Activated naive CD8-positive, alpha-beta T cell treated with anti-CD3 and anti-CD28 coated beads for 36 hours (primary cell): ENCODE measurements around the gene TICRR. TPM values are rescaled to one million over a fixed set of nuclear protein-coding genes. Genes with fewer than 3 reads are reported as not detected.

ENCODE experiments used
- DNase-seq: peaks from one replicate; pipeline ENCODE4 v3.0.0; 2021
- H3K27ac Mint-ChIP-seq: one replicate; pipeline ENCODE4 v1.8.0; 2022; ENCODE audit warnings: mild to moderate bottlenecking, moderate library complexity, mixed read lengths
- H3K27me3 Mint-ChIP-seq: one replicate; pipeline ENCODE4 v1.8.0; 2022; ENCODE audit warnings: mild to moderate bottlenecking, mixed read lengths
- H3K36me3 Mint-ChIP-seq: one replicate; pipeline ENCODE4 v1.8.0; 2021; ENCODE audit warnings: mild to moderate bottlenecking, mixed read lengths
- H3K4me1 Mint-ChIP-seq: one replicate; pipeline ENCODE4 v1.8.0; 2021; ENCODE audit warnings: mixed read lengths
- H3K4me3 Mint-ChIP-seq: one replicate; pipeline ENCODE4 v1.8.0; 2022; ENCODE audit warnings: mild to moderate bottlenecking, moderate library complexity, mixed read lengths
- H3K9me3 Mint-ChIP-seq: one replicate; pipeline ENCODE4 v1.8.0; 2022; ENCODE audit warnings: mixed read lengths
- total RNA-seq, 2 experiments: library from RNA; stranded (reverse); gene quantifications; one replicate each; pipeline ENCODE4 v1.2.3, GENCODE V29; 2021

The TICRR gene
- total RNA-seq, 2 experiments from 2014 or later: 22.5 to 23.1 TPM

DNA sequence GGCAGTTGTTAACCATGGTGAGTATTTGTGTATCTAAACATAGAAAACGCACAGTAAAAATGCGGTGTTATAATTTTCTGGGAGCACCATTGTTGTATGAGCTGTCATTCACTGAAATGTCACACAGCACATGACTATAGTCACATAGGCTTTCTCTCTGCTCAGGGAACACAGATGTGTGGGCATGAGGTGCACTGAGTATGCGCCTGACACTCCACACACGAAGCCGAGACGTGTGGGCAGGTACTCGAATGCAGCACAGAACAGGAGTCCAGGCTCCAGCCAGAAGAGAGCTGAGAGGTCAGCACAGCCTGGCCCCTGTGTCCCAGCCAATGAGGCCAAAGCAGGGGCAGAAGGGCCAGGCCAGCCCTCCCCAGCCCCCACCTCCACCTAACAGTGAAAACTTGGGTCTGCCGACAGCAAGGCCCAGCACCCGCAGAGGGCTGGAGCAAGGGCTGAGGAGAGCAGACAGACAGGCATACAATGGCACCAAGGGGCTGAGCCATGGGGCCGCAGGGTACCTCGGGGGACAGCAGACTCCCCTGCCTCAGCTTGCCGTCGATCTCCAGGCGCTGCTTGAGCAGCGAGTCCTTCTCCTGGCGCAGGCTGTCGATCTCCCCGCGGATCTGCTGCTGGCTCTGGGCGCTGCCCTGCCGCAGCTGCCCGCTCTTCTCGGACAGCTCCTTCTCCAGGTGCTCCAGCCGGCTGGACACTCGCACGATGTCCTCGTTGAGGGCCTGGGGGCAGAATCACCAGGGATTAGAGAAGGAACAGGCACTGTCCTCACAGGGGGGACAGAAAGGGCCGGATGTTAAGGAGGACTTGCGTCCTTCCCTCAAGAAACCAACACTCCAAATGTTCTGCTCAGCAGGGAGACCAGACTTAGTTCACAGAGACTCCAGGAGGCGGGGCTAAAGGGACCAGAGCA, 56.0 kb downstream of the TICRR start:
- Mint-ChIP-seq H3K36me3 (peaks cover 47% of the 10 kb centered on the region), H3K27ac (no peak overlapping the region), H3K4me1 (peaks cover 5% of the 10 kb centered on the region), H3K4me3 (no peak overlapping the region), H3K9me3 (peaks cover 3% of the 10 kb centered on the region), H3K27me3 (no peaks in the 10 kb centered on the region)
- no peak for DNase-seq

- Mint-ChIP-seq H3K27ac (no peak overlapping the region), H3K4me1 (peaks cover 5% of the 10 kb centered on the region), H3K36me3 (peaks cover 46% of the 10 kb centered on the region), H3K4me3 (no peak overlapping the region), H3K9me3 (peaks cover 3% of the 10 kb centered on the region), H3K27me3 (no peaks in the 10 kb centered on the region)
- no peak for DNase-seq
Observed at GRCh38 chr15:89631902-89632264, 56.6 kb downstream of the TICRR start.

DNA sequence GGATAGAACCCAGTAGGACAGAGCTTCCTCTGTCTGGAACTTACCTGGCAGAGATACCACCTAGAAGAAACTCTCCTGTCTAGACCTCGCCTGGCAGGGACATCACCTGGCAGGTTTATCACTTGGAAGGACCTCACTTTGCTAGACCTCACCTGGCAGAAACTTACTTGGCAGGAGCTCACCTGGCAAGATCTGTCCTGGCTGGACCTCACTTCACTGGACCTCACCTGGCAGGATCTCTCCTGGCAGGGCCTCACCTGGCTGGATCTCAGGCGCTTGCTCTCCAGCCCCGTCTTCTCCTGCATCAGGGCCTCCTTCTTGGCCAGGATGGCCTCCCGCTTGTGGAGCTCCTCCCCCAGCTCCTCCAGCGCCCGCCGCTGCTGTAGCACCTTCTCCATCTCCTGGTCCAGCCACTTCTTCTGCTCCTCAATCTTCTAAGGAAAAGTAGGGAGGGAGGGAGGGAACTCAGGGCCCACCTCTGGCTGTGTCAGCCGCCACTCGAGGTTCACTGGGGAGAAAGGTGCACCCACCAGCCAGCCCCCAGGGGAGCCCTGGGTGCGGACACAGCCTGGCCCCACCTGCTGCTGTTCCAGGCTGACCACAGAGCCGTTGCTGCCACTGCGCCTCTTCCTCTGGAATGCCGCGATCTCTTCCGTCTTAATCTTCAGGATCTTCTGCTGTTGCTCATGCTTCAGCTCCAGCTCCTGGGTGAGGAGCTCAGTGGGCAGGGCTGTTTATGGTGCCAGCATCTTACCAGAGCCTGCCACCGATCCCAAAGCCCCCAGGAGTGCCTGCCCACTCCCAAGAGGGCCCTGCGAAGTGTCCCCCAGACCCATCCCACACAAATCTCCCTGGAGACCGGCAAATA, 57.5 kb downstream of the TICRR start:
- H3K27me3 Mint-ChIP-seq: no peaks in the 10 kb centered on the region

DNA sequence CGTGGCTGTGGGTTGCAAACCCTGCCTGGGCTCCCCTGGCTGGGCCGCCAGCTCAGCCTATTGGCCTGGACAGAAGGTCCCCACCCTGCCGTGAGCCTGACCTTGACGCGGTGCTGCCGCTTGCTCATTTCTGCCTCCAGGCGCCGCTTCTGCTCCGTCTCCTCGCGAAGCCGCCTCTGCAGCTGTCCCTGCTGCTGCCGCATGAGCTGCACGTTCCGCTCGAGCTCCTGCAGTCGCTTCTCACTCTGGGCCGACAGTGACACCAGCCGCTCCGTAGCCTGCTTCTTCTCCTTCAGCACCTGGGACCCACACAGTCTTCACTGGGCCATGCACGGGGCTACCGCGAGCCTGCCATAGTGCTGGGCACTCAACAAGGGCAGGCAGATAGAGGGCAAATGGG, 58.3 kb downstream of the TICRR start:
- H3K4me3 Mint-ChIP-seq: no peak overlapping the region

More for the DNA sequence above, 57.5 kb downstream of the TICRR start:
- Mint-ChIP-seq H3K4me1 (peaks cover 5% of the 10 kb centered on the region), H3K4me3 (no peak overlapping the region), H3K36me3 (peaks cover 41% of the 10 kb centered on the region), H3K9me3 (peaks cover 3% of the 10 kb centered on the region), H3K27ac (no peak overlapping the region)
- DNase-seq: no peak

DNA sequence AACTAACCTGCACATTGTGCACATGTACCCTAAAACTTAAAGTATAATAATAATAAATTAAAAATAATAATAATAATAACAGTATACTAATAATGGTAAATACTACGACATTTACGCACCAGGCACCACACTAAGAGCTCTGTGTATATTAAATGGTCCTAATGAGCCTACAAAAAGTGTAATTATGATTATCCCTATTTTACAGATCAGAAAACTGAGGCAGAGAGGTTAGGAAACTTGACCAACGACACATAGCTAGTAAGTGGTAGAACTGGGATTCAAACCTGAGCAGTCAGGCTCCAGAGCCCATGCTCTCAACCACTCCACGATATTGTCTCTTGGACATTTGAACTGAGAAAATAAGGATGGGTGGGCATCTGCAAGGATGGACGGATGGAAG, 65.0 kb downstream of the TICRR start:
- peaks cover 6% of the 10 kb centered on the region for H3K36me3 Mint-ChIP-seq
- H3K27ac Mint-ChIP-seq: no peak overlapping the region
- peaks cover 2% of the 10 kb centered on the region for H3K9me3 Mint-ChIP-seq
- H3K4me3 Mint-ChIP-seq: no peak overlapping the region
- DNase-seq: no peak
- no peaks in the 10 kb centered on the region for H3K4me1 Mint-ChIP-seq
- no peaks in the 10 kb centered on the region for H3K27me3 Mint-ChIP-seq

More for the DNA sequence above, 58.3 kb downstream of the TICRR start:
- H3K27me3 Mint-ChIP-seq: no peaks in the 10 kb centered on the region
- peaks cover 42% of the 10 kb centered on the region for H3K36me3 Mint-ChIP-seq
- peaks cover 3% of the 10 kb centered on the region for H3K9me3 Mint-ChIP-seq
- peaks cover 5% of the 10 kb centered on the region for H3K4me1 Mint-ChIP-seq
- DNase-seq: no peak
- no peak overlapping the region for H3K27ac Mint-ChIP-seq

- Mint-ChIP-seq H3K4me3 (no peak overlapping the region), H3K27ac (no peak overlapping the region), H3K4me1 (no peaks in the 10 kb centered on the region), H3K27me3 (no peaks in the 10 kb centered on the region), H3K36me3 (peaks cover 2% of the 10 kb centered on the region), H3K9me3 (no peaks in the 10 kb centered on the region)
- DNase-seq: no peak
Observed at GRCh38 chr15:89641053-89641452, 65.8 kb downstream of the TICRR start.

DNA sequence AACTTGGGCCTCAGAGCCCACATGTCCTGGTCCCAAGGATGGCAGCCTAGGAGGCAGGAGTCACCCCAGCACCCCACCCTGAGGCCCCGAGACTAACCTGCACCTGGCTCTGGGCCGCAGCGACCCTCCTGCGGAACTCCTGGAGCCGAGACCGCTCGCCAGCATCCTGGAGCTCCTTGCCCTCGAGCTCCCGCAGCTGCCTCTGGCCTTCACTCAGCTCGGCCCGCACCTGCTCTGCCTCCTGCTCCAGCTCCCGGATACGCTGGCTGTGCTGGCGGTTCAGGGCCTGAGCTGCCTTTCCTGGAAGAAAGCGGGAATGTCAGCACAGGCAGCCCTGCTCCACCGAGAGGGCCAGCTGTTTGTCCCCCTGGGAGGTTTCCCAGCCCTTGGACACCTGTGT, 66.8 kb downstream of the TICRR start:
- Mint-ChIP-seq H3K36me3 (peaks cover 2% of the 10 kb centered on the region), H3K27ac (no peak overlapping the region), H3K4me1 (no peaks in the 10 kb centered on the region), H3K9me3 (no peaks in the 10 kb centered on the region), H3K4me3 (no peak overlapping the region), H3K27me3 (peaks cover 3% of the 10 kb centered on the region)
- DNase-seq: no peak

DNA sequence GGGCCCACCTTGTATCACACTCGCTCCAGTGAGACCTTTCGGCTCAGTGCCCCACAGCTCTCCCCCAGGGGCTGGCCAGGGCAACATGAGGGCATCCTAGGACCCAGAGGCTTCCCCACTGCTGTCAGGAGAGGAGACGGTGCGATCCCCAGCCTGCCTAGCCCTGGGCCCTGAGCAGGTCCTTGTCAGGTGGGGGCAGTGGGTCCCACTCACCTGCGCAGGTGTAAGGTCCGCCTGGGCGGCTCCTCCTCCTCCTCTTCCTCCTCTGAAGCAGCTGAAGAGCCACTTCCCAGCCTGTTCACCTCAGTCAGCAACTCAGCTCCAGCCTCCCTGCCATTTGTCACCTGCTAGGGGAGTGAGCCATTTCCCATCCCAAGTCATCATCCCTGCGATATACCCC, 70.4 kb downstream of the TICRR start:
- H3K4me1 Mint-ChIP-seq: no peaks in the 10 kb centered on the region
- no peak overlapping the region for H3K4me3 Mint-ChIP-seq
- no peak overlapping the region for H3K27ac Mint-ChIP-seq
- DNase-seq: no peak
- no peaks in the 10 kb centered on the region for H3K9me3 Mint-ChIP-seq
- H3K36me3 Mint-ChIP-seq: no peaks in the 10 kb centered on the region
- H3K27me3 Mint-ChIP-seq: peaks cover 4% of the 10 kb centered on the region

DNA sequence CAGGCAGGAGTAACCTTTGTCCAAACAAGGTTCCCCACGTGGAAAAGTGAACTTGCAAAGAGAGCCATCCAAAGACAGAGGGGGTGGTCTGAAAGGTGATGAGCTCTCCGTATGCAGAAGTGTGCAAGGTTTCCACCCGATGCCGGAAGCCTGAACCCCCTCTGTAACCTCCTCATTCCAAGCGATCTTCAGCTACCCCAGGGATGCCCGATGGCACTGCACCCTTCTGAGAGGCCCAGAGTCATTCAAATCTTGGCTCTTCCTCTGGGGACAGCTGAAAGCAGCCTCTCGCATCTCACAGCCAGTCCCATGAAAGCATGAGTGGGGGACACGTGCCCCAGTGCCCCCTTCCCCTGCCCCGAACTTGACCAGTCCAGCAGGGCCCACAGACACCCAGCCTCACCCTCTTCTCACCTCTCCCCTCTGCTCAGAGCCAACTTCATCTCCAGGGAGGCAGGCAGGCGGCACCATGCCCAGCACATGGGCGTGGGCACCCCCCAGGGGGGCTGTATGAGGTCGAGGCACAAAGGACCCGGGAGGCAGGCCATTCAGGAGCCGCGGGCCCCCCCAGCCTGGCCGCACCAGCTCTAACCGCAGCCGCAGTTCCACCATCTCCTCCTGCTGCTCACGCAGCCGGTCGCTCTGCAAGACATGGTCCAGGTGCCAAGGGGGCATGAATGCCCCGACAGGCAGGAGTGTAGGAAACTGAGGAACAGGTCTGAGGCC, 71.3 kb downstream of the TICRR start:
- DNase-seq: no peak
- Mint-ChIP-seq H3K27me3 (peaks cover 4% of the 10 kb centered on the region), H3K4me3 (no peak overlapping the region), H3K4me1 (no peaks in the 10 kb centered on the region), H3K27ac (no peak overlapping the region), H3K36me3 (no peaks in the 10 kb centered on the region), H3K9me3 (no peaks in the 10 kb centered on the region)

DNA sequence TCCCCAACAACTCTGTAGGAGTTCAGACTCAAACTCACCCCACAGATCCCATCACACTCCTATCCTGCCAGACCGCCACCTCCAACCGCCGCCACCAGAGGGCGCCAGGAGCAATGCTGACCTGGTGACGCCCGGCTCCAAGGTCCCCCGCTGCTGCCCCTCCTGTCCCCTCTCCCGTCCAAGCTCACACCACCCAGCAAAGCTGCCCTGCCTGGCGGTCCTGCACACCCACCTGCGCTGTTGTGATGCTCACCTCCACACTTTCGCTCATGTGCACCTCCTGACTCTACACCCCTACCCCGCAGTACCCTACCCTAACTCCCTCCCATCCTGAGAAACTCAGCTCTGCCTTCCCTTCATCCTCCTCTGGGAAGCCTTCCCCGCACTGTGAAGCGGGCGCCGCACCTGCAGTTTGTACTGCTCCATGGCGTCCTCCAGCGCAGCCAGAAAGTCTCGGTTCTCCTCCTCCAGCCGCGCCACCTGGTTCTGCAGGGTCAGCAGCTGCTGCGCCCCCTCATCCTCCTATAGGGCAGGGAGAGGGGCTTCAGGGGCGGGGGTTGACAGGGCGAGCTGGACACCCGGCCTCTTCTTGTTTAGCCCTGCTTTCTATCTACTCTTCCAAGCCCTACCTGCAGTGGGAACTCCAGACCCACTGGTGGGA, 72.1 kb downstream of the TICRR start:
- H3K4me3 Mint-ChIP-seq: no peak overlapping the region
- H3K27me3 Mint-ChIP-seq: peaks cover 7% of the 10 kb centered on the region
- no peak overlapping the region for H3K27ac Mint-ChIP-seq
- no peaks in the 10 kb centered on the region for H3K9me3 Mint-ChIP-seq
- no peaks in the 10 kb centered on the region for H3K4me1 Mint-ChIP-seq
- DNase-seq: peak; percentile 68
- no peaks in the 10 kb centered on the region for H3K36me3 Mint-ChIP-seq

- no peak for DNase-seq
- no peaks in the 10 kb centered on the region for H3K36me3 Mint-ChIP-seq
- H3K4me1 Mint-ChIP-seq: no peaks in the 10 kb centered on the region
- peaks cover 13% of the 10 kb centered on the region for H3K27me3 Mint-ChIP-seq
- H3K4me3 Mint-ChIP-seq: no peak overlapping the region
- H3K9me3 Mint-ChIP-seq: no peaks in the 10 kb centered on the region
- H3K27ac Mint-ChIP-seq: no peak overlapping the region
Observed at GRCh38 chr15:89648106-89649012, 73.1 kb downstream of the TICRR start.

GRCh38 chr15:89649013-89649625, 73.8 kb downstream of the TICRR start:
- H3K4me1 Mint-ChIP-seq: peaks cover under 1% of the 10 kb centered on the region
- H3K27me3 Mint-ChIP-seq: peaks cover 20% of the 10 kb centered on the region
- no peaks in the 10 kb centered on the region for H3K9me3 Mint-ChIP-seq
- DNase-seq: no peak
- no peak overlapping the region for H3K4me3 Mint-ChIP-seq
- H3K36me3 Mint-ChIP-seq: no peaks in the 10 kb centered on the region
- no peak overlapping the region for H3K27ac Mint-ChIP-seq

DNA sequence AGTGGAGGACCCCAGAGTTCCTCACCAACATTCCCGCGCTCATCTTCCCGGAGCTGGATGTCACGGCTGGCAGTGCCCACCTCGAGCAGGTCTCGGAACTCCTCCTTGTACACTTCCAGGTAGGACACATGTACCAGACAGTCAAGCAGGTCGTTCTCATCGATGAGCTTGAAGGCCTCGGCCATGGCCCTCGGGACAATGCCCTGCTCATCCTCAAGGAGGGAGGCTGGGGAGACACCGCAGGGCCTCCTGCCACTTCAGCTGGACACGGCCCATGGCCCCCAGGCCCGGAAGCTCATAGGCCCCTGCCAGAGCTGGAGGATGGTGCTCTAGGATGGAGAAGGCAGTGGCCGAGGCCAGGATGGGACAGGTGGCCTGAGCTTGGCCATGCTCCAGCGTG, 74.4 kb downstream of the TICRR start:
- DNase-seq: no peak
- no peak overlapping the region for H3K27ac Mint-ChIP-seq
- peaks cover 3% of the 10 kb centered on the region for H3K36me3 Mint-ChIP-seq
- no peaks in the 10 kb centered on the region for H3K9me3 Mint-ChIP-seq
- peaks cover 26% of the 10 kb centered on the region for H3K27me3 Mint-ChIP-seq
- peaks cover 7% of the 10 kb centered on the region for H3K4me1 Mint-ChIP-seq
- H3K4me3 Mint-ChIP-seq: no peak overlapping the region
